SK-N-SH treated with all-trans-retinoic acid at 6 μM for 48 hours (cell line): ENCODE results near the gene TTC27.

ENCODE experiments used
- ARNTL ChIP-seq: fragments of 450-650 bp; formaldehyde crosslinking; IDR thresholded peaks from 2 replicates; pipeline ENCODE4 v1.5.0; 2020; ENCODE audit warnings: low read depth, mild to moderate bottlenecking, moderate library complexity, borderline replicate concordance
- BACH2 ChIP-seq: fragments of 250-450 bp; sonication (Bioruptor Pico); IDR thresholded peaks from 2 replicates; pipeline ENCODE4 v1.9.0; 2021; ENCODE audit warnings: mild to moderate bottlenecking, borderline replicate concordance
- OSR1 ChIP-seq: fragments of 250-450 bp; sonication (Bioruptor Pico); IDR thresholded peaks from 2 replicates; pipeline ENCODE4 v1.8.0; 2022; ENCODE audit warnings: moderate library complexity, mild to moderate bottlenecking, inconsistent platforms
- PPARA ChIP-seq: fragments of 250-450 bp; sonication (Bioruptor Pico); IDR thresholded peaks from 2 replicates; pipeline ENCODE4 v1.5.0; 2020; ENCODE audit warnings: mild to moderate bottlenecking, borderline replicate concordance
- RARB ChIP-seq: fragments of 250-450 bp; sonication (Bioruptor Pico); IDR thresholded peaks from 2 replicates; pipeline ENCODE4 v1.8.0; 2021; ENCODE audit warnings: mild to moderate bottlenecking, moderate library complexity
- TOX ChIP-seq: fragments of 250-450 bp; sonication (Bioruptor Pico); IDR thresholded peaks from 2 replicates; pipeline ENCODE4 v1.8.0; 2021; ENCODE audit warnings: mild to moderate bottlenecking, moderate library complexity, borderline replicate concordance
- ZFP3 ChIP-seq: fragments of 250-450 bp; sonication (Bioruptor Pico); IDR thresholded peaks from 2 replicates; pipeline ENCODE4 v1.5.0; 2020; ENCODE audit warnings: mild to moderate bottlenecking, moderate library complexity
- ZFP30 ChIP-seq: fragments of 450-650 bp; formaldehyde crosslinking; IDR thresholded peaks from 2 replicates; pipeline ENCODE4 v1.5.0; 2022; ENCODE audit warnings: mild to moderate bottlenecking, moderate library complexity

GRCh38 chr2:32755666-32756065 is 127.8 kb downstream of the TTC27 start:
- no peak for TF ChIP-seq RARB (CRISPR knock-in tag)
- TF ChIP-seq ZFP30 (CRISPR knock-in tag), result no peak
- TF ChIP-seq ZFP3 (CRISPR knock-in tag), result no peak
- no peak for TF ChIP-seq PPARA
- no peak for TF ChIP-seq TOX
- no peak for TF ChIP-seq ARNTL (CRISPR knock-in tag)
- no peak for TF ChIP-seq BACH2 (CRISPR knock-in tag)
- no peak for TF ChIP-seq OSR1
